ENCODE measurements around the gene ANKDD1B.

ANKDD1B gene

DNA sequence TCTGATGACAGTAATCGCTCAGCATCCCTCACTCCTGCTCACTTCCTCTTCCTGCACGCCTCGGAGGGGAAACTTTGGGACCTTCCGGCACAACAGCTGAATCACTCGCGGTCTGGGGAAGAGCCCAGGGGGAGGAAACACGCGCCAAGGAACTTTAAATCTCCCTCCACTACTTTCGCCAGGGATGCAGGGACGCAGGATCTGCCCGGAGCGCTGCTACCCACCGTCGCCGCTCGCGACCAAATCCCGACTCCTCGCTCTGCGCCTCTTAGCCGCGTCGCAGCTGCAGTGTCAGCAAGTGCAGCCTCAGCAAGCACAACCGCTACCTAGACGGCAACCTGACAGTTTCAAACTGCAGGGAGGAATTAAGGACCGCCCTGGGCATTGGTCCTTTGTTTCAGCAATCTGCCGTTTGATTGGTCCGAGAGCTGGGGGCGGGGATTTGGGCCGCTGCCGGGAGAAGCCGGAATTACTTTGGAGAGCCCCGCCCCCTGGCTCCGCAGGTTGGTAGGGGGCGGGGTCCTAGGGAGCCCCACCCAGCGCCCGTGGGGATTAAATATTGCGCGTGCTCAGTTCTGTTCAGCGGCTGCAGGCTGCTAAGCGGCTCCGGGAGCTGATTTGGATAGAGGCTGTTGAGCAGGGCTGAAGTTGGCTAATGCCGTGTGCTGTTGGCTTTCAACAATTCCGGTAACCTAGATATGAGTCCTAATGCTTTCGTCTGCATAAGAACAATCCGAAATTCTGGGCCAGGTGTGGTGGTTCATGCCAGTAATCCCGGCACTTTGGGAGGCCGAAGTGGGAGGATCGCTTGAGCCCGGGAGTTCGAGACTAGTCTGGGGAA lies 106.0 kb downstream of the ANKDD1B start, which contains the start of gene POC5 (continued):
- TF ChIP-seq SETDB1 (IDR thresholded peaks at IDR 0.05; ENCODE audit: insufficient read length, low read length) = peak; percentile 58
- TF ChIP-seq, protein P1, sequence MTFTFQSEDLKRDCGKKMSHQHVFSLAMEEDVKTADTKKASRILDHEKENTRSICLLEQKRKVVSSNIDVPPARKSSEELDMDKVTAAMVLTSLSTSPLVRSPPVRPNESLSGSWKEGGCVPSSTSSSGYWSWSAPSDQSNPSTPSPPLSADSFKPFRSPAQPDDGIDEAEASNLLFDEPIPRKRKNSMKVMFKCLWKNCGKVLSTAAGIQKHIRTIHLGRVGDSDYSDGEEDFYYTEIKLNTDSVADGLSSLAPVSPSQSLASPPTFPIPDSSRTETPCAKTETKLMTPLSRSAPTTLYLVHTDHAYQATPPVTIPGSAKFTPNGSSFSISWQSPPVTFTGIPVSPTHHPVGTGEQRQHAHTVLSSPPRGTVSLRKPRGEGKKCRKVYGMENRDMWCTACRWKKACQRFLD (tag by site-specific recombination; IDR thresholded peaks at IDR 0.05) = no peak
- no peak for TF ChIP-seq SALL2 (tag by site-specific recombination; IDR thresholded peaks at IDR 0.05; ENCODE audit: borderline replicate concordance)
- TF ChIP-seq ZNF624 (tag by site-specific recombination; IDR thresholded peaks at IDR 0.05) = no peak
- no peak for TF ChIP-seq ZNF140 (tag by site-specific recombination; IDR thresholded peaks at IDR 0.05)
- TF ChIP-seq, protein P2, sequence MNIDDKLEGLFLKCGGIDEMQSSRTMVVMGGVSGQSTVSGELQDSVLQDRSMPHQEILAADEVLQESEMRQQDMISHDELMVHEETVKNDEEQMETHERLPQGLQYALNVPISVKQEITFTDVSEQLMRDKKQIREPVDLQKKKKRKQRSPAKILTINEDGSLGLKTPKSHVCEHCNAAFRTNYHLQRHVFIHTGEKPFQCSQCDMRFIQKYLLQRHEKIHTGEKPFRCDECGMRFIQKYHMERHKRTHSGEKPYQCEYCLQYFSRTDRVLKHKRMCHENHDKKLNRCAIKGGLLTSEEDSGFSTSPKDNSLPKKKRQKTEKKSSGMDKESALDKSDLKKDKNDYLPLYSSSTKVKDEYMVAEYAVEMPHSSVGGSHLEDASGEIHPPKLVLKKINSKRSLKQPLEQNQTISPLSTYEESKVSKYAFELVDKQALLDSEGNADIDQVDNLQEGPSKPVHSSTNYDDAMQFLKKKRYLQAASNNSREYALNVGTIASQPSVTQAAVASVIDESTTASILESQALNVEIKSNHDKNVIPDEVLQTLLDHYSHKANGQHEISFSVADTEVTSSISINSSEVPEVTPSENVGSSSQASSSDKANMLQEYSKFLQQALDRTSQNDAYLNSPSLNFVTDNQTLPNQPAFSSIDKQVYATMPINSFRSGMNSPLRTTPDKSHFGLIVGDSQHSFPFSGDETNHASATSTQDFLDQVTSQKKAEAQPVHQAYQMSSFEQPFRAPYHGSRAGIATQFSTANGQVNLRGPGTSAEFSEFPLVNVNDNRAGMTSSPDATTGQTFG (tag by site-specific recombination; IDR thresholded peaks at IDR 0.05; ENCODE audit: borderline replicate concordance) = no peak
- no peak for TF ChIP-seq EGR2 (tag by site-specific recombination; IDR thresholded peaks at IDR 0.05; ENCODE audit: low read depth)
- TF ChIP-seq ZNF394 (tag by site-specific recombination; IDR thresholded peaks at IDR 0.05; ENCODE audit: borderline replicate concordance) = peak; percentile 32; the same call in 1 of the 2 replicates
- no peak for TF ChIP-seq ZNF112 (tag by site-specific recombination; IDR thresholded peaks at IDR 0.05)
- no peak for TF ChIP-seq OSR2 (tag by site-specific recombination; IDR thresholded peaks at IDR 0.05)
- no peak for TF ChIP-seq ZNF37A (tag by site-specific recombination; IDR thresholded peaks at IDR 0.05)
- TF ChIP-seq, protein P3, sequence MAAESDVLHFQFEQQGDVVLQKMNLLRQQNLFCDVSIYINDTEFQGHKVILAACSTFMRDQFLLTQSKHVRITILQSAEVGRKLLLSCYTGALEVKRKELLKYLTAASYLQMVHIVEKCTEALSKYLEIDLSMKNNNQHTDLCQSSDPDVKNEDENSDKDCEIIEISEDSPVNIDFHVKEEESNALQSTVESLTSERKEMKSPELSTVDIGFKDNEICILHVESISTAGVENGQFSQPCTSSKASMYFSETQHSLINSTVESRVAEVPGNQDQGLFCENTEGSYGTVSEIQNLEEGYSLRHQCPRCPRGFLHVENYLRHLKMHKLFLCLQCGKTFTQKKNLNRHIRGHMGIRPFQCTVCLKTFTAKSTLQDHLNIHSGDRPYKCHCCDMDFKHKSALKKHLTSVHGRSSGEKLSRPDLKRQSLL (tag by site-specific recombination; IDR thresholded peaks at IDR 0.05) = no peak
- TF ChIP-seq, protein P4, sequence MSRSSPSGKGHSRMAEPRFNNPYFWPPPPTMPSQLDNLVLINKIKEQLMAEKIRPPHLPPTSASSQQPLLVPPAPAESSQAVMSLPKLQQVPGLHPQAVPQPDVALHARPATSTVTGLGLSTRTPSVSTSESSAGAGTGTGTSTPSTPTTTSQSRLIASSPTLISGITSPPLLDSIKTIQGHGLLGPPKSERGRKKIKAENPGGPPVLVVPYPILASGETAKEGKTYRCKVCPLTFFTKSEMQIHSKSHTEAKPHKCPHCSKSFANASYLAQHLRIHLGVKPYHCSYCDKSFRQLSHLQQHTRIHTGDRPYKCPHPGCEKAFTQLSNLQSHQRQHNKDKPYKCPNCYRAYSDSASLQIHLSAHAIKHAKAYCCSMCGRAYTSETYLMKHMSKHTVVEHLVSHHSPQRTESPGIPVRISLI (tag by site-specific recombination; IDR thresholded peaks at IDR 0.05) = no peak
- TF ChIP-seq, protein P5, sequence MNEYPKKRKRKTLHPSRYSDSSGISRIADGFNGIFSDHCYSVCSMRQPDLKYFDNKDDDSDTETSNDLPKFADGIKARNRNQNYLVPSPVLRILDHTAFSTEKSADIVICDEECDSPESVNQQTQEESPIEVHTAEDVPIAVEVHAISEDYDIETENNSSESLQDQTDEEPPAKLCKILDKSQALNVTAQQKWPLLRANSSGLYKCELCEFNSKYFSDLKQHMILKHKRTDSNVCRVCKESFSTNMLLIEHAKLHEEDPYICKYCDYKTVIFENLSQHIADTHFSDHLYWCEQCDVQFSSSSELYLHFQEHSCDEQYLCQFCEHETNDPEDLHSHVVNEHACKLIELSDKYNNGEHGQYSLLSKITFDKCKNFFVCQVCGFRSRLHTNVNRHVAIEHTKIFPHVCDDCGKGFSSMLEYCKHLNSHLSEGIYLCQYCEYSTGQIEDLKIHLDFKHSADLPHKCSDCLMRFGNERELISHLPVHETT (tag by site-specific recombination; IDR thresholded peaks at IDR 0.05) = no peak
- TF ChIP-seq, protein P6, sequence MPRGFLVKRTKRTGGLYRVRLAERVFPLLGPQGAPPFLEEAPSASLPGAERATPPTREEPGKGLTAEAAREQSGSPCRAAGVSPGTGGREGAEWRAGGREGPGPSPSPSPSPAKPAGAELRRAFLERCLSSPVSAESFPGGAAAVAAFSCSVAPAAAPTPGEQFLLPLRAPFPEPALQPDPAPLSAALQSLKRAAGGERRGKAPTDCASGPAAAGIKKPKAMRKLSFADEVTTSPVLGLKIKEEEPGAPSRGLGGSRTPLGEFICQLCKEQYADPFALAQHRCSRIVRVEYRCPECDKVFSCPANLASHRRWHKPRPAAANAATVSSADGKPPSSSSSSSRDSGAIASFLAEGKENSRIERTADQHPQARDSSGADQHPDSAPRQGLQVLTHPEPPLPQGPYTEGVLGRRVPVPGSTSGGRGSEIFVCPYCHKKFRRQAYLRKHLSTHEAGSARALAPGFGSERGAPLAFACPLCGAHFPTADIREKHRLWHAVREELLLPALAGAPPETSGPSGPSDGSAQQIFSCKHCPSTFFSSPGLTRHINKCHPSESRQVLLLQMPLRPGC (tag by site-specific recombination; IDR thresholded peaks at IDR 0.05) = peak; percentile 48; the same call in 1 of the 2 replicates
- no peak for TF ChIP-seq ZNF776 (tag by site-specific recombination; IDR thresholded peaks at IDR 0.05; ENCODE audit: borderline replicate concordance)
- TF ChIP-seq ZNF677 (tag by site-specific recombination; IDR thresholded peaks at IDR 0.05) = no peak
- no peak for TF ChIP-seq ZNF302 (tag by site-specific recombination; IDR thresholded peaks at IDR 0.05; ENCODE audit: low read depth)
- TF ChIP-seq ZNF747 (tag by site-specific recombination; IDR thresholded peaks at IDR 0.05) = no peak
- TF ChIP-seq ZNF785 (tag by site-specific recombination; IDR thresholded peaks at IDR 0.05) = no peak
- no peak for TF ChIP-seq MYNN (tag by site-specific recombination; IDR thresholded peaks at IDR 0.05; ENCODE audit: borderline replicate concordance)
- peak; percentile 91 for TF ChIP-seq KLF9 (tag by site-specific recombination; IDR thresholded peaks at IDR 0.05; ENCODE audit: low read depth)
- no peak; the same call in 1 of the 2 replicates for TF ChIP-seq ZNF324 (tag by site-specific recombination; IDR thresholded peaks at IDR 0.05)
- TF ChIP-seq ZNF558 (tag by site-specific recombination; IDR thresholded peaks at IDR 0.05) = no peak
- TF ChIP-seq ZNF138 (tag by site-specific recombination; IDR thresholded peaks at IDR 0.05; ENCODE audit: borderline replicate concordance) = no peak
- TF ChIP-seq, protein P7, sequence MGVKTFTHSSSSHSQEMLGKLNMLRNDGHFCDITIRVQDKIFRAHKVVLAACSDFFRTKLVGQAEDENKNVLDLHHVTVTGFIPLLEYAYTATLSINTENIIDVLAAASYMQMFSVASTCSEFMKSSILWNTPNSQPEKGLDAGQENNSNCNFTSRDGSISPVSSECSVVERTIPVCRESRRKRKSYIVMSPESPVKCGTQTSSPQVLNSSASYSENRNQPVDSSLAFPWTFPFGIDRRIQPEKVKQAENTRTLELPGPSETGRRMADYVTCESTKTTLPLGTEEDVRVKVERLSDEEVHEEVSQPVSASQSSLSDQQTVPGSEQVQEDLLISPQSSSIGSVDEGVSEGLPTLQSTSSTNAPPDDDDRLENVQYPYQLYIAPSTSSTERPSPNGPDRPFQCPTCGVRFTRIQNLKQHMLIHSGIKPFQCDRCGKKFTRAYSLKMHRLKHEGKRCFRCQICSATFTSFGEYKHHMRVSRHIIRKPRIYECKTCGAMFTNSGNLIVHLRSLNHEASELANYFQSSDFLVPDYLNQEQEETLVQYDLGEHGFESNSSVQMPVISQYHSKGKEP (tag by site-specific recombination; IDR thresholded peaks at IDR 0.05) = peak; percentile 96
- TF ChIP-seq ZNF548 (tag by site-specific recombination; IDR thresholded peaks at IDR 0.05) = no peak
- TF ChIP-seq ZNF202 (tag by site-specific recombination; IDR thresholded peaks at IDR 0.05; ENCODE audit: borderline replicate concordance) = no peak
- TF ChIP-seq ZNF23 (tag by site-specific recombination; IDR thresholded peaks at IDR 0.05; ENCODE audit: borderline replicate concordance) = no peak

All from HEK293 (cell line).